ENCODE measurements around the gene IL1RAP.

Gene IL1RAP

GRCh38 chr3:190577225-190577624, 63.3 kb downstream of the IL1RAP start:
- DNase-seq (ENCODE audit: low spot score), result no peak

GRCh38 chr3:190579514-190580137, 65.7 kb downstream of the IL1RAP start:
- DNase-seq (ENCODE audit: low spot score), result no peak

- no peak for DNase-seq (ENCODE audit: low spot score)
These were observed 66.5 kb downstream of the IL1RAP start for GRCh38 chr3:190580417-190580816.

GRCh38 chr3:190581041-190581541, 67.2 kb downstream of the IL1RAP start:
- DNase-seq (ENCODE audit: low spot score), result no peak

GRCh38 chr3:190582667-190583066, 68.8 kb downstream of the IL1RAP start:
- DNase-seq (ENCODE audit: low spot score), result no peak

- DNase-seq (ENCODE audit: low spot score), result peak; percentile 6
These were observed 72.1 kb downstream of the IL1RAP start for GRCh38 chr3:190585805-190586630.

GRCh38 chr3:190586631-190587011, 72.7 kb downstream of the IL1RAP start:
- peak; percentile 12 for DNase-seq (ENCODE audit: low spot score)

- DNase-seq (ENCODE audit: low spot score), result no peak
These were observed 74.7 kb downstream of the IL1RAP start for GRCh38 chr3:190588570-190588969.

GRCh38 chr3:190589326-190589725, 75.4 kb downstream of the IL1RAP start:
- DNase-seq (ENCODE audit: low spot score), result no peak

- no peak for DNase-seq (ENCODE audit: low spot score)
These were observed 77.2 kb downstream of the IL1RAP start for GRCh38 chr3:190591080-190591479.

GRCh38 chr3:190593075-190593474, 79.2 kb downstream of the IL1RAP start:
- DNase-seq (ENCODE audit: low spot score), result no peak

GRCh38 chr3:190594171-190594570, 80.3 kb downstream of the IL1RAP start:
- DNase-seq (ENCODE audit: low spot score), result no peak

- no peak for DNase-seq (ENCODE audit: low spot score)
These were observed 81.4 kb downstream of the IL1RAP start for GRCh38 chr3:190595179-190595795.

- no peak for DNase-seq (ENCODE audit: low spot score)
These were observed 81.9 kb downstream of the IL1RAP start for GRCh38 chr3:190595807-190596206.

- no peak for DNase-seq (ENCODE audit: low spot score)
These were observed 82.7 kb downstream of the IL1RAP start for GRCh38 chr3:190596349-190597285.

GRCh38 chr3:190597291-190597690, 83.4 kb downstream of the IL1RAP start:
- no peak for DNase-seq (ENCODE audit: low spot score)

- no peak for DNase-seq (ENCODE audit: low spot score)
These were observed 87.7 kb downstream of the IL1RAP start for GRCh38 chr3:190601622-190602021.

- no peak for DNase-seq (ENCODE audit: low spot score)
These were observed 91.5 kb downstream of the IL1RAP start for GRCh38 chr3:190605385-190605784.

- DNase-seq (ENCODE audit: low spot score), result no peak
These were observed 92.7 kb downstream of the IL1RAP start for GRCh38 chr3:190606596-190606995.

- no peak for DNase-seq (ENCODE audit: low spot score)
These were observed 93.1 kb downstream of the IL1RAP start for GRCh38 chr3:190607021-190607420.

- no peak for DNase-seq (ENCODE audit: low spot score)
These were observed 95.1 kb downstream of the IL1RAP start for GRCh38 chr3:190608850-190609589.
